ENCODE measurements around the gene ACTA2.

ACTA2 gene

GRCh38 chr10:88952647-88953111 lies at the start of gene ACTA2:
ACTA2 (minus strand) TSS chr10:88952773; CDS start chr10:88948930, 3,843 bp downstream.
- no peak for DNase-seq

DNA sequence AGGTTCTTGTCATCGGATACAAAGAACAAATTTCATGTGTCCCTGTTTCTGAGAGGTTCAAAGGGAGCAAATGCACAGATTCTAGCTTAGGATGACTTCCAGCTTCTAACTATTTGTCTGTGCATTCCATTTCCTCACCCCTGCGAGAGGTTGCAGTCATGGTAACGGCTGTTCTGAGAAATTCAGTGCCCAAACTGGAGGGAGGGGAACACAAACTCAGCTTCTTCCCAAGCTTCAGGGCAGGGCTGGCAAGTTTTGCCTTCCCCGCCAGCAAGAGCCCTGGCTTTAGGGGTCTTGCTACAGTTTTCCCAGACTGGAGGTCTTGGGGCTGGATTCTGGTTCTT lies 49.1 kb upstream of the ACTA2 start:
- DNase-seq, result no peak

DNA sequence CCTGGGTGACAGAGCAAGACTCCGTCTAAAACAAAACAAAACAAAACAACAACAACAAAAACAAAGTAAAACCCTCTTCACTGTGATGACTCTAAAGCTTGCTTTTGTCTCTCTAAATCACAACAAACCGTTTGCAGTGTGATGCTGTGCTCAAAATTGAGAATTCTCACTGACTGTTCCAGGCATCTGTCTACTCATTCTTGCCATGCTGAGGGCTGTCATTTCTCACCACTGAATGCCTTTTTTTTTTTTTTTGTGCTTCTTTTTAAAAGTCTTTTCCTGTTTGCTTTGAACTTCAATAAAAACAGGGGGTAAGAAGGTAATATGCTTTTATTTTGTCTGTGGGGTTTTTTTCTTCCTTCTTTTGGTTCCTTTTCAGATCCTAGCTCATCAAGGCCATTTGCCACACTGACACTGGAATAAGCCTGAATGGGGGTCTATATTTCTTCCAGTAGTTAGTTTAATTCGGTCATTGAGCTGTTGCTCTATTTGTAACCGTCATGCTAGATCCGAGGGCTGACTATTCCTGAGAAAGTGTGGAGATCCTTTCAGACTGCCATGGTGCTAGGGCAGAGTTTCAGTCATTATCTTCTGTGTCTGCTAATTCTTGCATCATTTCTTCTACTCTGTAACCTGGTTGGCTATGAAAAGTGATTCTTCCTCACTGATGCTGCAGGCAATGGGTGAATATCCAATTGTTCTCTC lies 48.6 kb upstream of the ACTA2 start:
- no peak for DNase-seq

DNA sequence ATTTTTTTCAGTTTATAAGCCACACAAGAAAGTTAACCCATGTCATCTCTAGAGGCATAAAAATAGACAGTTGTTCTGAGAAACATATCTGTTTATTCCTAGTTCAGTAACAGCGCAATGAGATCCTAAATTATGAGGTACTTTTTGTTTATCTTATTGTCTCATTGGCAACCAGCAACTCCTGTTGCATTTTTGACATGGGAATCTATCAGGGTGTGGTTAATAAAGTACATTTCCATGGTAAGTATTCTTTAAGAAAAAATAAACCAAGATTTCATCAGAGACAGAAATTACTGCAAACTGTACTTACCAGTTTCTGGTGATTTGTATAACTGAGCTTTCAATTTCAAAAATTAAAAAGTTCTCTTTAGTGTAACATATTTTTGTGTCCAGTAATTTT lies 47.1 kb upstream of the ACTA2 start:
- DNase-seq, result no peak

DNA sequence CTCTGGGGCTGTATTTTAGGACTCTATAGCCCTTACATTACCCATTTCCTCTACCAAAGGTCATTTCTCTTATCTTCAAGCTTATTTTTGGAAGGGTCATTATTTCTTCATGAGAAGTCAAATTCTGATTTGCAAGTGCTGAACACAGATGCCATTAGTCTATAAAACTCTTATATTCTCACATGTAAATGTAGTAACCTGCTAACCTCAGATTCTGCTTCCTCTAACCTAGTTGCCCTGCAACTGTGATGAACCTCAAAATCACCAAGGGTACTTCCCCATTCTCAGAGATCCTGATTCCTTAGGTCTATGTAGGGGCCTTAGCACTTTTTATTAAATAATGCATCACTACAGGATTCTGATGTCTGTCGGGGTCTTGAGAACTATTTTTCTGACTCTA lies 44.4 kb upstream of the ACTA2 start:
- no peak for DNase-seq

DNA sequence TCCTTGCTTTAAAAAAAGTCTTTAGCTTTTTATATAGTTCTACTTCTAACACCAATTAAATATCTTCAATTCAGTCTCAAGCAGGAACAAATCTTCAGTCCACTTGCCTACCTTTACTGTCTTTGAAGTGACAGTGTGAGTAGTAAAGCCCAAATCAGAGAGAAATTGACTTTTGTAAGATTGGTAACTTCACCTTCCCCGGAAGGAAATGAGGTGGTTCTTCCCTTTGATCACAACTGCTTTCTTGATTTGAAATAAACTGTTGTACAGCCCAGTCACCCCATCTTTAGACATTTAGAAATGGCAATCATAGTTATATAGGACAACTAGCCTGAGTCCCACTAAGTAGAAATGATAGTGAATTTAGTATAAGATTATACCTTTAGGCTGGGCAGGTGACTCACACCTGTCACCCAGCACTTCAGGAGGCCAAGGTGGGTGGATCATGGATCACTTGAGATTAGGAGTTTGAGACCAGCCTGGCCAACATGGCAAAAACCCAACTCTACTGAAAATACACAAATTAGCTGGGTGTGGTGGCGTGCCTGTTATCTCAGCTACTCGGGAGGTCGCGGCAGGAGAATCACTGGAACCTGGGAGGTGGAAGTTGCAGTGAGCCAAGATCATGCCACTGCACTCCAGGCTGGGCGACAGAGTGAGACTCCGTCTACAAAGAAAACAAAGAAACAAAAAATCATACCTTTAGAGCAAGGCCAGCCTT lies 42.7 kb upstream of the ACTA2 start:
- no peak for DNase-seq

DNA sequence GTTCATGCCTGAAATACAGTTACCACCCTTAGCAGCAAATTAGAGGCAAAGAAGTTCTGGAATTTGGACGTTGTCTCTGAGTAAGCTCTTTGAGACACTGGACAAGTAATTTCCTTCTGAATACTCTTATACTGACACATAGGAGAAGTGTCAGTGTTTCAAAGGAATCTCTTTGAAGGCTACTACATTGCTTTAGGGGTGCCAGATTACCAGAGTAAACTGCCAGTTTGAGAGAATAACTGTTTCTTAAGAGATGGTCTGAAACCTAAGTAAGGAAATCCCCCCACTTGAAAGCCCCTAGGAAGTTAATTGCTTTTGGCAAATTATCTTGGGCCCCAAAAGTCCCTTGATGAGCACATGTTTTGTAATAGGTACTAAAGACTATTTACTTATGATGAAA lies 41.4 kb upstream of the ACTA2 start:
- DNase-seq, result no peak

GRCh38 chr10:88992921-88993524 lies 40.5 kb upstream of the ACTA2 start:
- no peak for DNase-seq

DNA sequence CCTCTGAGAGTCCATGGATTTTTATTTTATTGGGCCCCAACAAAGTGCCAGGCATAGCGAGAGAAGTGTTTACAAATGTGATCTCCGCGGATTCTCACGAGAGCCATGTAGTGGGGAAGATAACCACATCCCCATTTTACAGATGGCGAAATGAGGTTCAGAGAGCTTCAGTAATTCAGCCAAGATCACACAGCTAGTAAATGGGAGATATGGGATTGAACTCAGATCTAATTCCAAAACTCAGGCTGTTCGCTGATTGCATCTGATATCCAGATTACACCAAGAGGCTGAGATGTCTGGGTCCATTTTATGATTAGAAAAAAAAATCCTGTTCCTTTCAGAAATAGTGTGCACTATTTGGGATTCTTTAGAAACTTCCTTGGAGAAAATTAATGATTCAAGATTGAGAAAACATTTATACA lies 39.3 kb upstream of the ACTA2 start:
- DNase-seq, result no peak

DNA sequence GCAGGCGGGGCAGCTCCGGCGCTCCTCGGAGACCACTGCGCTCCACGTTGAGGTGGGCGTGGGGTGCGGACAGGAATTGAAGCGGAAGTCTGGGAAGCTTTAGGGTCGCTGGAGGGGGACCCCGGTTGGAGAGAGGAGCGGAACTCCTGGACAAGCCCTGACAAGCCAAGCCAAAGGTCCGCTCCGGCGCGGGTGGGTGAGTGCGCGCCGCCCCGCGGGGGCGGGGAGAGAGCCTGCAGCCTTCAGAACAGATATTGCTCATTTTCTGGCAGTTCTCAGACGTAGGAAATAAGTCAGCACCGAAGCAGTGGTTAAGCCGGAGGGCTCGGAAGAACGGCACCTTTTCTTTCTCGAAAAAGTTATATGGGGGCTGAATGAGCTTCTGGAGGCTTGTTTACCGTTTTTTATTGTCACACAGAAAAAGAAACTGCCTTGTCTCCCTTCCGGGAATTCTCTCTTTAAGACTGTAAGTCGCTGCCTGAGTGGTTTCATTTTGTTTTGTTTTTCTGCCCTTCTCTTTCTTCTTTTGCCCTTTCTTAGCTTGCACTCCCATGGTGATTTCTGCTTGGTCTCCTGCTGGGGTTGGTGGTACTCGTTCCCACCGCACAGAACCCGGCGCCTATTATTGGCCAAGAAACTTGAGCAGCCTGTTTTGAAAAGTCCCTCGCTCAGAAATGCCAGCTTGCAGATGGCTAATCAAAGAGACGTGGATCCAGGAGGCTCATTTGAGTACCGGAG lies 38.8 kb upstream of the ACTA2 start:
- DNase-seq, result peak in 12 of 14 donors; percentile 18 to 67 (median 56)

- DNase-seq, result peak in 11 of 14 donors; percentile 17 to 85 (median 63)
These were observed 38.0 kb upstream of the ACTA2 start, which contains the start of gene FAS for GRCh38 chr10:88990384-88991160. FAS (plus strand) TSS chr10:88990798; CDS start chr10:88990877, 79 bp downstream.

GRCh38 chr10:88989824-88990383 lies 37.3 kb upstream of the ACTA2 start:
- no peak for DNase-seq

DNA sequence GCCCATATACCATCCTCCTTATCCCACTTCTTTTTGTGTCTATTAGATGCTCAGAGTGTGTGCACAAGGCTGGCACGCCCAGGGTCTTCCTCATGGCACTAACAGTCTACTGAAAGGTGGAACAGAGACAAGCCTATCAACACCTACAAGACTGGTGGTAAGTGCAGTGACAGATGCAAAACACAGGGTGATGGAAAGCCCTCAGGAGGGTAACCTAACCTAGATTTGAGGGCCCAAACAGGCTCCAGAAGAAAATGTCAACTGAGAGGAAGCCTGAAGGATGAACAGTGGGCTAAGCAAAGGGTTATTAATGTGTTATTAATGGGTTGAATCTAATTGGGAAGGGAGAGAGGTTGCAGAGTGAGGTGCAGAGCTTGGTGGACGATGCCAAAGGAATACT lies 36.9 kb upstream of the ACTA2 start:
- DNase-seq, result no peak

- DNase-seq, result no peak
These were observed 35.3 kb upstream of the ACTA2 start for GRCh38 chr10:88987840-88988239.

DNA sequence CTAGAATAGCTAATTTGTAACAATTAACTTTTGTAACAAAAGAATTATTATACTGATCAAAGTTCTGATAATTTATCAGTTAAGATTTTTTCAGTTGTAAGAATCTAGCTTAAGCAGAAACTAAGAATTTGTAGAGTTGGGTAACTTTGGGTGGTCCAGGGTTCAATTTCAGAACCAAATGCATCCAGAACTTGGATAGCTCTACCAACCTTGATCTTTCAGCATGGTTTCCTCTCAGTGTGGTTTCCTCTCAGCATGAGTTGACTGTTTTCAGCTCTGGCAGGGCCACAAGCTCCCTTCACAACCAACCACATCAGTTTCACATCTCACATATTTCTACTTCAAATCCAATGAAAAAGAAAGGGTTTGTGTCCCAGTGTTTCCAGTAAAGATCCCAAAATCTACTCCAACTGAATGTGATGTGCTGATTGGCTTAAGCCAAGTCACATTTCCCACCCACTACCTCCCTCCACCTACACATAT lies 34.7 kb upstream of the ACTA2 start:
- no peak for DNase-seq

DNA sequence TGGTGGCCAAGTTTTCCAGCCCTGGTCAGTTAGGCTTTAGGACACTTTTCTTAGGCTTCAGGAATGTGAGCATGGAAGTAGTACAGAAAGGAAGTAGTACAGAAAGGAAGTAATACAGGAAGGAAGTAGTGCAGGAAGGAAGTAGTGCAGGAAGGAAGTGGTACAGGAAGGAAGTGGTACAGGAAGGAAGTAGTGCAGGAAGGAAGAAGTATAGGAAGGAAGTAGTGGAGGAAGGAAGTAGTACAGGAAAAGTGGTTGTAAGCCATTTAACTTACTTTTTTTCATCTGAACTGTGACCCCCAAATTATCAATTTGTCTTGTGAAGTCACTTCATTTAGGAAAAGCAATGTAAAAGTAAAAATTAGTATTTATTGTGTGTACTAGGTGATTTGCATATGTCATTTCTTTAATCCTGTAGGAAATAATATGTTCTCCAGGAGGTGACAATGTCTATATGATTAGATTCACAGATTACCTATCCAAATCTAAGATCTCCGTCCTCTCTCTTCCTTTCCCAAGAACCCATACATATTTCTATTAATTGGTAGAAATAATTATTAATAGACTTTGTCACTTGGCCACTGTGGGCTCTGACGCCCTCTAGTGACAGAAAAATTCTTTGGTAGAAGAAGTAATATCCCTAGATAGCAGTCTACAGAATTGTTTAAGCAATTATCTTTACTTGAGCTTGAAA lies 34.1 kb upstream of the ACTA2 start:
- DNase-seq, result peak in 1 of 14 donors; percentile 7

DNA sequence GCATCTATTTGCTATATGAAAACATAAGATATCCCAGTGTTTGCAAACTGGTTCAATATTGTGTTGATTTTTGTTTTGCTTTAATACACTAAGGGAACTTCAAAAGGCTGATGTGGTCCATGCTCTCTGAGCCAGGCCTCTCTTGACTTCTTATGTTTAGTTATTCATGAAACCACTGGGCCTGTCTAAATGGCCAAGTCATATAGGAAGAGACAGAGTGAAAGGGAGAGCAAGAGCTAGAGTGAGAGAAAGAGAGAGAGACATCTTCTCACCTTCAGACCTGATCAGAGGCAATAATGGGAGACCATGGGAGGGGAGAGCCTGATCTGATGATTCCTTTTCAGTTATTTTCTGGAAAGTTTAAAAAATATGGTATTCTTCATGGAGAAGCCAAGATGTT lies 32.0 kb upstream of the ACTA2 start:
- DNase-seq, result no peak

GRCh38 chr10:88983939-88984338 lies 31.4 kb upstream of the ACTA2 start:
- no peak for DNase-seq

DNA sequence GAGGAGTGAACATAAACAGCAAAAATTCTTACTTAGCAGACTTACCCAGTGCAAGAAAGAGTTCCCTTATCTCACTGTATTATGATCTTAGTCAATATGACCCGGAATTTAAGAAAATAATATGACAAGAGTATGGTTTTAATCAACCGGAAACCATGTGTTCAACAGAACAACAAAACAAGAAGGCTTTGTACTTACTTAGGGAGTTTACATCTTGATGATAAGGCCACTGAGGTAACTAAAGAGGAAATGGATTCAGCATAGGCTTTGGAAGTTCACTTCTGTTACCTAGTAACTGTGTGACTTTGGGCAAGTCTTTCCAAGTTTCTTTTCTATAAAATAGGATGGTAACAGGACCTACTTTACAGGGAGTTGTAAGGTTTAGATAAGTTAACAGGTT lies 30.6 kb upstream of the ACTA2 start:
- no peak for DNase-seq

- DNase-seq, result no peak
These were observed 29.8 kb upstream of the ACTA2 start for GRCh38 chr10:88982366-88982765.

DNA sequence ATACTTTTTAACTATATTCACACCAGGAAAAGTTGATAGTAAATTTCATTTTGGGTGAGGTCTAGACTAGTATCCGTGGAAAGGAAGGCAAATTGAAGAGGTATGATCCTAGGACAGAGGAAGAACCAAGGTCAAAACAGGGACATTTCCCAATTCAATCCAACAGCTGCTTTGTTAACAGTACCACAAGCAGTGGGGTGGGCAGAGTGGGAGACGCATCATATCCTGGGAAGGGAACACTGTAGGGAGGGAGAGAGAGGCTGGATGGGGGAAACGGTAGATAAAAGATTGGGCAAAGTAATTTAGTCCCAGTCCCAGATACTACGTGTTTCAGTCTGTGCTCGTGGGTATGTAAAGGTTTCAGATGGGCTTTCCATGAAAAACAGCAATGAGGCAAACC lies 28.9 kb upstream of the ACTA2 start:
- DNase-seq, result no peak
